IMR-90 (cell line): Measurements from ENCODE around the gene CEP97. TPM values are rescaled to one million over a fixed set of nuclear protein-coding genes. Genes with fewer than 3 reads are reported as not detected.

ENCODE experiments used
- ATAC-seq: fragments of 200-7000 bp; cut with Tn5 transposase; 2 replicates; pipeline ENCODE4 v1.9.1; 2020; ENCODE audit warnings: low read depth, mild to moderate bottlenecking, moderate library complexity
- BruUV-seq: library from RNA; stranded (reverse); fragments of 400-500 nt; replicated peaks from 2 replicates; lab custom pipeline; 2021; lab: Mats Ljungman, UMichigan
- CTCF ChIA-PET: fragments of 300-600 bp; formaldehyde crosslinking; extraction: SDS; loops from one replicate; lab custom pipeline; 2021; ENCODE audit warnings: antibody characterized with exemption; lab: Yijun Ruan, JAX
- POLR2A ChIA-PET: fragments of 300-600 bp; sonication (Branson Sonifier 250); formaldehyde crosslinking; loops from one replicate; lab custom pipeline; 2022; ENCODE audit warnings: antibody characterized with exemption; ENCODE audit not compliant: unreplicated experiment; lab: Charles Lee
- DNase-seq: peaks from one replicate; pipeline ENCODE4 v3.0.0; 2013
- H2AFZ ChIP-seq: replicated peaks from 2 replicates; pipeline ENCODE3; 2013; ENCODE audit warnings: low read length, mild to moderate bottlenecking; ENCODE audit not compliant: poor library complexity
- H2AK5ac ChIP-seq: 2 replicates; pipeline ENCODE4 v1.6.1; 2013; ENCODE audit warnings: low read depth, low read length, inconsistent platforms
- H2AK9ac ChIP-seq: replicated peaks from 2 replicates; pipeline ENCODE3; 2013; ENCODE audit warnings: mild to moderate bottlenecking, low read depth, low read length, moderate library complexity; ENCODE audit not compliant: poor library complexity
- H2BK120ac ChIP-seq: 2 replicates; pipeline ENCODE4 v1.6.1; 2013; ENCODE audit warnings: low read depth, low read length, inconsistent platforms
- H2BK15ac ChIP-seq: 3 replicates; pipeline ENCODE4 v1.6.1; 2013; ENCODE audit warnings: low read depth, low read length, inconsistent platforms
- H2BK20ac ChIP-seq: 2 replicates; pipeline ENCODE4 v1.6.1; 2013; ENCODE audit warnings: low read depth, mild to moderate bottlenecking, inconsistent platforms, low read length, moderate library complexity
- H2BK5ac ChIP-seq: 2 replicates; pipeline ENCODE4 v1.6.1; 2013; ENCODE audit warnings: mild to moderate bottlenecking, low read depth, low read length, inconsistent platforms; ENCODE audit not compliant: poor library complexity, severe bottlenecking
- H3K14ac ChIP-seq: replicated peaks from 2 replicates; pipeline ENCODE4 v1.6.1; 2013; ENCODE audit warnings: low read depth, low read length, inconsistent platforms
- H3K18ac ChIP-seq: 2 replicates; pipeline ENCODE4 v1.6.1; 2013; ENCODE audit warnings: low read depth, low read length, control low read depth
- H3K23ac ChIP-seq: 2 replicates; pipeline ENCODE4 v1.6.1; 2013; ENCODE audit warnings: low read depth, low read length, inconsistent platforms
- H3K27ac ChIP-seq: 2 replicates; pipeline ENCODE4 v1.5.1; 2013; ENCODE audit warnings: mild to moderate bottlenecking, control low read depth, low read length; ENCODE audit not compliant: insufficient read depth
- H3K27me3 ChIP-seq: 2 replicates; pipeline ENCODE4 v1.6.1; 2013; ENCODE audit warnings: low read length; ENCODE audit not compliant: control insufficient read depth, insufficient read depth
- H3K36me3 ChIP-seq: 2 replicates; pipeline ENCODE4 v1.6.1; 2013; ENCODE audit warnings: low read length, mixed read lengths; ENCODE audit not compliant: control insufficient read depth, insufficient read depth
- H3K4ac ChIP-seq: 2 replicates; pipeline ENCODE4 v1.6.1; 2013; ENCODE audit warnings: low read depth, low read length, inconsistent platforms
- H3K4me1 ChIP-seq: 2 replicates; pipeline ENCODE4 v1.6.1; 2013; ENCODE audit warnings: low read length, mixed read lengths; ENCODE audit not compliant: control insufficient read depth, insufficient read depth
- H3K4me2 ChIP-seq: 2 replicates; pipeline ENCODE4 v1.6.1; 2013; ENCODE audit warnings: low read depth, mild to moderate bottlenecking, control low read depth, low read length, moderate library complexity
- H3K4me3 ChIP-seq: 2 replicates; pipeline ENCODE4 v1.5.1; 2013; ENCODE audit warnings: low read depth, mild to moderate bottlenecking, control low read depth, low read length, moderate library complexity; ENCODE audit not compliant: insufficient read depth
- H3K56ac ChIP-seq: 2 replicates; pipeline ENCODE4 v1.6.1; 2013; ENCODE audit warnings: low read length, inconsistent platforms; ENCODE audit not compliant: insufficient read depth; ENCODE audit errors: extremely low read depth
- H3K79me1 ChIP-seq, 2 experiments: 2 replicates each; pipeline ENCODE4 v1.6.1; 2013; ENCODE audit warnings: low read length in 2 of 2, inconsistent platforms in 1 of 2, low read depth in 1 of 2
- H3K9ac ChIP-seq: 2 replicates; pipeline ENCODE4 v1.6.1; 2013; ENCODE audit warnings: low read depth, low read length, control low read depth
- H3K9me1 ChIP-seq: 2 replicates; pipeline ENCODE4 v1.6.1; 2013; ENCODE audit warnings: low read length, inconsistent platforms; ENCODE audit not compliant: insufficient read depth
- H3K9me3 ChIP-seq: 2 replicates; pipeline ENCODE4 v1.6.1; 2013; ENCODE audit warnings: low read length; ENCODE audit not compliant: control insufficient read depth, insufficient read depth
- H4K20me1 ChIP-seq: 2 replicates; pipeline ENCODE4 v1.6.1; 2013; ENCODE audit warnings: low read length, inconsistent platforms; ENCODE audit not compliant: insufficient read depth
- H4K5ac ChIP-seq: 2 replicates; pipeline ENCODE4 v1.6.1; 2013; ENCODE audit warnings: mild to moderate bottlenecking, low read depth, low read length, control low read depth
- H4K8ac ChIP-seq, 2 experiments: 2 replicates each; pipeline ENCODE4 v1.6.1; 2013; ENCODE audit warnings: low read depth in 2 of 2, low read length in 2 of 2, control low read depth in 1 of 2, inconsistent platforms in 1 of 2
- H4K91ac ChIP-seq: 2 replicates; pipeline ENCODE4 v1.6.1; 2013; ENCODE audit warnings: low read depth, low read length, inconsistent platforms; ENCODE audit not compliant: insufficient read depth
- BHLHE40 ChIP-seq: fragments of 150-350 bp; IDR thresholded peaks from 2 replicates; pipeline ENCODE4 v1.6.1; 2016; ENCODE audit warnings: mild to moderate bottlenecking, low read depth, low read length
- CEBPB ChIP-seq: IDR thresholded peaks from 2 replicates; pipeline ENCODE4 v1.6.1; 2012; ENCODE audit warnings: low read depth, low read length, improper control_type of control experiment
- CHD1 ChIP-seq: IDR thresholded peaks from 2 replicates; pipeline ENCODE4 v1.6.1; 2012; ENCODE audit warnings: low read depth, low read length, improper control_type of control experiment
- CTCF ChIP-seq: conservative IDR thresholded peaks from 2 replicates; pipeline ENCODE4 v1.5.1; 2012; ENCODE audit warnings: mild to moderate bottlenecking, low read depth, low read length, improper control_type of control experiment
- ELK1 ChIP-seq: fragments of 150-350 bp; IDR thresholded peaks from 2 replicates; pipeline ENCODE4 v1.6.1; 2016; ENCODE audit warnings: low read depth, mild to moderate bottlenecking, low read length, moderate library complexity, borderline replicate concordance
- FOS ChIP-seq: fragments of 150-350 bp; IDR thresholded peaks from 2 replicates; pipeline ENCODE4 v1.6.1; 2016; ENCODE audit warnings: low read depth, low read length
- MAFK ChIP-seq: IDR thresholded peaks from 2 replicates; pipeline ENCODE4 v1.6.1; 2012; ENCODE audit warnings: low read depth, low read length, improper control_type of control experiment
- MAZ ChIP-seq: IDR thresholded peaks from 2 replicates; pipeline ENCODE4 v1.6.1; 2012; ENCODE audit warnings: low read depth, mild to moderate bottlenecking, low read length, improper control_type of control experiment, moderate library complexity, borderline replicate concordance
- MXI1 ChIP-seq: IDR thresholded peaks from 2 replicates; pipeline ENCODE4 v1.6.1; 2012; ENCODE audit warnings: low read depth, mild to moderate bottlenecking, low read length, moderate library complexity, borderline replicate concordance
- NFE2L2 ChIP-seq: fragments of 150-350 bp; IDR thresholded peaks from 2 replicates; pipeline ENCODE4 v1.6.1; 2016; ENCODE audit warnings: low read depth, mild to moderate bottlenecking, low read length
- POLR2A ChIP-seq: IDR thresholded peaks from 2 replicates; pipeline ENCODE4 v1.6.1; 2012; ENCODE audit warnings: mild to moderate bottlenecking, low read depth, low read length
- RAD21 ChIP-seq: IDR thresholded peaks from 2 replicates; pipeline ENCODE4 v1.6.1; 2012; ENCODE audit warnings: low read length, improper control_type of control experiment
- RCOR1 ChIP-seq: IDR thresholded peaks from 2 replicates; pipeline ENCODE4 v1.6.1; 2012; ENCODE audit warnings: mild to moderate bottlenecking, low read length, improper control_type of control experiment; ENCODE audit not compliant: insufficient replicate concordance
- RFX5 ChIP-seq: IDR thresholded peaks from 2 replicates; pipeline ENCODE4 v1.8.0; 2012; ENCODE audit warnings: low read depth, mild to moderate bottlenecking, low read length, moderate library complexity
- SMC3 ChIP-seq: fragments of 150-350 bp; IDR thresholded peaks from 2 replicates; pipeline ENCODE4 v1.6.1; 2016; ENCODE audit warnings: low read depth, mild to moderate bottlenecking, antibody characterized with exemption, low read length, moderate library complexity
- USF2 ChIP-seq: fragments of 150-350 bp; IDR thresholded peaks from 2 replicates; pipeline ENCODE4 v1.6.1; 2017; ENCODE audit warnings: mild to moderate bottlenecking, antibody characterized with exemption, low read length, low read depth
- dilution Hi-C: fragments of 300-500 bp; cut with HindIII; formaldehyde crosslinking; loops from one replicate; pipeline ENCODE4 v1.14.3; 2018; ENCODE audit warnings: low sequenced_read_pairs; ENCODE audit not compliant: unreplicated experiment
- in situ Hi-C: fragments of 300-500 bp; cut with MboI; formaldehyde crosslinking; loops from 3 replicates; pipeline ENCODE4 v1.14.3; 2019; ENCODE audit warnings: low sequenced_read_pairs, inconsistent platforms, mixed read lengths
- intact Hi-C: fragments of 100-400 bp; cut with micrococcal nuclease; formaldehyde crosslinking; loops from 2 replicates; pipeline ENCODE4 v1.10.0; 2022
- polyA plus RNA-seq, 3 experiments: library from polyadenylated mRNA; depleted of rRNA; stranded (reverse); fragments of >200 nt; gene quantifications; 2 replicates each; pipeline ENCODE4 v1.2.3, GENCODE V29; 2012; ENCODE audit warnings: low replicate concordance in 1 of 3
- total RNA-seq: library from RNA; depleted of rRNA; stranded (reverse); fragments of >200 nt; gene quantifications from 2 replicates; pipeline ENCODE4 v1.2.3, GENCODE V29; 2012

CEP97 gene
- total and polyA plus RNA-seq, 2 of the 4 experiments (the other 2 are of a cell fraction) = 2.0 to 21.9 TPM

- peaks cover 4 to 12% of the 10 kb centered on the region in 2 experiments for H3K79me1 ChIP-seq
- no peak overlapping the region for H2BK120ac ChIP-seq
- no peak overlapping the region for H2AFZ ChIP-seq
- DNase-seq (no peak), ATAC-seq (no peak)
- ChIA-PET POLR2A (no interaction called here), CTCF (no interaction called here)
- no peak overlapping the region for H3K14ac ChIP-seq
- no peak overlapping the region for H3K9ac ChIP-seq
- peaks cover 29% of the 10 kb centered on the region for H3K36me3 ChIP-seq
- H3K27me3 ChIP-seq = no peaks in the 10 kb centered on the region
- no peaks in the 10 kb centered on the region for H4K20me1 ChIP-seq
- no peak overlapping the region for H2AK5ac ChIP-seq
- H3K9me1 ChIP-seq = no peaks in the 10 kb centered on the region
- no peak overlapping the region for H2BK20ac ChIP-seq
- H3K9me3 ChIP-seq = no peaks in the 10 kb centered on the region
- no peak for TF ChIP-seq MAFK
- TF ChIP-seq RAD21 = no peak
- no peak for TF ChIP-seq CHD1
- TF ChIP-seq BHLHE40 = no peak
- TF ChIP-seq ELK1 = no peak
- no peak for TF ChIP-seq MXI1
- TF ChIP-seq RFX5 = no peak
- no peak for TF ChIP-seq RCOR1
- no peak for TF ChIP-seq SMC3
- no peak for TF ChIP-seq FOS
- no peak for TF ChIP-seq NFE2L2
- no peak for TF ChIP-seq USF2
- no peak for TF ChIP-seq MAZ
- no peak for TF ChIP-seq POLR2A
- no peak for TF ChIP-seq CEBPB
- no peak for TF ChIP-seq CTCF
- no peak overlapping the region for H3K27ac ChIP-seq
- H3K23ac ChIP-seq = no peak overlapping the region
- BruUV-seq = no TSS peak
- no peak overlapping the region for H3K56ac ChIP-seq
- no peaks in the 10 kb centered on the region for H3K4me1 ChIP-seq
- no peak overlapping the region for H4K8ac ChIP-seq
- no peak overlapping the region for H3K4ac ChIP-seq
- dilution Hi-C loops (no loop called here), intact Hi-C loops (no loop called here), in situ Hi-C loops (no loop called here)
- H2BK15ac ChIP-seq = no peak overlapping the region
- H3K4me3 ChIP-seq = no peak overlapping the region
- H3K18ac ChIP-seq = no peak overlapping the region
- H4K5ac ChIP-seq = no peak overlapping the region
- no peak overlapping the region for H2AK9ac ChIP-seq
- no peak overlapping the region for H2BK5ac ChIP-seq
- no peak overlapping the region for H3K4me2 ChIP-seq
- H4K91ac ChIP-seq = no peak overlapping the region
Observed at GRCh38 chr3:101730839-101731238, 6.4 kb downstream of the CEP97 start.
